Activated T-helper 2 cell treated with anti-CD3 and anti-CD28 coated beads, Interferon-gamma antibody, Interleukin-2, Interleukin-4, amounts not matched to agents 10 μg/mL and 5 μg/mL and 100 μg/mL, durations not matched to agents 14 hours and 24 hours and 36 hours (primary cell): Measurements from ENCODE around the gene VWF. TPM values are rescaled to one million over a fixed set of nuclear protein-coding genes. Genes with fewer than 3 reads are reported as not detected.

Source experiments
- DNase-seq: peaks from one replicate; pipeline ENCODE4 v3.0.0; 2021; ENCODE audit warnings: low spot score
- H3K27ac Mint-ChIP-seq: one replicate; pipeline ENCODE4 v1.8.0; 2021; ENCODE audit warnings: mixed read lengths
- H3K27me3 Mint-ChIP-seq: one replicate; pipeline ENCODE4 v1.8.0; 2021; ENCODE audit warnings: low read depth, mixed read lengths
- H3K36me3 Mint-ChIP-seq: one replicate; pipeline ENCODE4 v1.8.0; 2021; ENCODE audit warnings: low read depth, mixed read lengths
- H3K4me1 Mint-ChIP-seq: one replicate; pipeline ENCODE4 v1.8.0; 2021; ENCODE audit warnings: low read depth, mixed read lengths
- H3K4me3 Mint-ChIP-seq: one replicate; pipeline ENCODE4 v1.8.0; 2021; ENCODE audit warnings: low read depth, mild to moderate bottlenecking, moderate library complexity, mixed read lengths
- H3K9me3 Mint-ChIP-seq: one replicate; pipeline ENCODE4 v1.8.0; 2021; ENCODE audit warnings: mixed read lengths
- intact Hi-C: fragments of 100-400 bp; cut with micrococcal nuclease; formaldehyde crosslinking; loops from one replicate; pipeline ENCODE4 v1.15.1; 2023
- total RNA-seq: library from RNA; stranded (reverse); gene quantifications from 2 replicates; pipeline ENCODE4 v1.2.3, GENCODE V29; 2022

The VWF gene
- total RNA-seq, 1 donor from 2014 or later, result not detected

DNA sequence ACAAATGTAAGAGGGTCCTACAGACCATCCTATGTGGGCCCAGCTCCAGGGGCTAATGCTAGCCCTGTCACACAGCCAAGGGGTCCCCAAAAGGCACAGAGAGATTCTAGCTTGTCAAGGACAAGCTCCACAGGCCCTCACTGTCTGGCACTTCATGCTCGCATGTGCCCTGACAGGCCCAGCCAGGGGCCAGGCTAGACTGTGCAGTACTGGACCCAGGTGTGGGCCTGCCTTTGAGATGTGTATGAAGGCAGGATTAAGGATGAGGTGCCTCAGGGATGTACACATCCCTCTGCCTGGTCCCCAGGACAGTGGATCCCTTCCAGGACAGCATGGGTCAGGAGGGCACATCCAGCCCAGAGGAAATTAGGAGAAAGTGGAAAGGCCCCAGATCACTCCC is 57.8 kb downstream of the VWF start:
- intact Hi-C loops, result no loop called here
- DNase-seq, result no peak
- Mint-ChIP-seq H3K9me3 (no peaks in the 10 kb centered on the region), H3K27me3 (peaks cover 32% of the 10 kb centered on the region), H3K4me3 (no peak overlapping the region), H3K4me1 (peaks cover 19% of the 10 kb centered on the region), H3K27ac (no peak overlapping the region), H3K36me3 (no peaks in the 10 kb centered on the region)

DNA sequence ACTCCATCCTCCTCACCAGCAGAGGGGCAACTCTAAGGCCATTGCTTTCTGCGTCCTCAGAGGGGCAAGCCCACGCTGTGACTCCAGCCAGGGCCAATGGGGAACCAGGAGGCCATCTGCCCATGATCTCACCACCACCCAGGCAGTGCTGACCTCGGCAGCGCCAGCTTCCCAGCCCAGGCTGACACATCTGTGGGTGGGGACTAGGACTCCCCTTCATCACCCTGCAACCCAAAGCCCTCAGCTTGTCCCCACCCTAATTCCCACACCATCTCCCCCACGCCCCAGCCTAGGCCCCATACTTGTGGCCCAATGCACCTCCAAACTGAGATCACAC is 58.6 kb downstream of the VWF start:
- no peaks in the 10 kb centered on the region for H3K9me3 Mint-ChIP-seq
- no peaks in the 10 kb centered on the region for H3K36me3 Mint-ChIP-seq
- no peak overlapping the region for H3K27ac Mint-ChIP-seq
- H3K4me3 Mint-ChIP-seq, result no peak overlapping the region
- intact Hi-C loops, result no loop called here
- H3K4me1 Mint-ChIP-seq, result peaks cover 19% of the 10 kb centered on the region
- peaks cover 24% of the 10 kb centered on the region for H3K27me3 Mint-ChIP-seq
- DNase-seq, result no peak

DNA sequence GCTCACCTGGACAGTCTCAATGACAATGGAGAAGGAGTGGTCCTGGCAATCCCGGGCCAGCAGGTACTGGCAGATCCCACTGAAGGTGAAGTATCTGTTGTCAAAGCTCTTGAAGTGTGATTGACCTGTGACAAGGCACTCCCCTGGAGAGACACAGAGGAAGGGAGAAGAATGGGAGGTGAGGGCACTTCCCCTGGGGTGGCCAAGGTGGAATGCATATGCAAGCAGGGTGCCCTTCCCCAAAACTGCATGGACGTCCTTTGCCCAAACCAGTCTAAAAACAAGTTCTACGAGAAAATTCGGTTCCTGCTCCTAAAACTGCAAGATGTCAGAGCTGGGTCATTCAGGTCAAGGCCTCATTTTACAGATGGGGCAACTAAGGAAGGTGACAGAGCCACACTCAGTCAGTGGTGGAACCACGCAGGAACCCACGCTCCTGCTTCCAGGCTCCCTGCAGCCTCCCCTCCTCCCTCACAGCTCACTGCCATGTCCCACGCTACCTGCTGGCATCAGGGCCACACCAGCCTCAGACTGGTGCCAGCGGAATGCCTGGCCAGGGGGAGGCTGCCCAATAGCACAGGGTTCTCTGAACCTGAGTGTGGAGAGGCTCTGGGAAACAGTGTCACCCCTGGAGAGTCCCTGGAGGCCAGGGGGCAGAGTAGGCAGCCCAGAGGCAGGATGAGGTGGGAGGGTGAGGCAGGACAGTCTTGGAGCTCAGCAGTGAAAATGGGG is 59.2 kb downstream of the VWF start:
- no peaks in the 10 kb centered on the region for H3K9me3 Mint-ChIP-seq
- H3K27me3 Mint-ChIP-seq, result peaks cover 20% of the 10 kb centered on the region
- no peak overlapping the region for H3K27ac Mint-ChIP-seq
- no peak for DNase-seq
- peaks cover 17% of the 10 kb centered on the region for H3K4me1 Mint-ChIP-seq
- intact Hi-C loops, result no loop called here
- no peaks in the 10 kb centered on the region for H3K36me3 Mint-ChIP-seq
- no peak overlapping the region for H3K4me3 Mint-ChIP-seq

DNA sequence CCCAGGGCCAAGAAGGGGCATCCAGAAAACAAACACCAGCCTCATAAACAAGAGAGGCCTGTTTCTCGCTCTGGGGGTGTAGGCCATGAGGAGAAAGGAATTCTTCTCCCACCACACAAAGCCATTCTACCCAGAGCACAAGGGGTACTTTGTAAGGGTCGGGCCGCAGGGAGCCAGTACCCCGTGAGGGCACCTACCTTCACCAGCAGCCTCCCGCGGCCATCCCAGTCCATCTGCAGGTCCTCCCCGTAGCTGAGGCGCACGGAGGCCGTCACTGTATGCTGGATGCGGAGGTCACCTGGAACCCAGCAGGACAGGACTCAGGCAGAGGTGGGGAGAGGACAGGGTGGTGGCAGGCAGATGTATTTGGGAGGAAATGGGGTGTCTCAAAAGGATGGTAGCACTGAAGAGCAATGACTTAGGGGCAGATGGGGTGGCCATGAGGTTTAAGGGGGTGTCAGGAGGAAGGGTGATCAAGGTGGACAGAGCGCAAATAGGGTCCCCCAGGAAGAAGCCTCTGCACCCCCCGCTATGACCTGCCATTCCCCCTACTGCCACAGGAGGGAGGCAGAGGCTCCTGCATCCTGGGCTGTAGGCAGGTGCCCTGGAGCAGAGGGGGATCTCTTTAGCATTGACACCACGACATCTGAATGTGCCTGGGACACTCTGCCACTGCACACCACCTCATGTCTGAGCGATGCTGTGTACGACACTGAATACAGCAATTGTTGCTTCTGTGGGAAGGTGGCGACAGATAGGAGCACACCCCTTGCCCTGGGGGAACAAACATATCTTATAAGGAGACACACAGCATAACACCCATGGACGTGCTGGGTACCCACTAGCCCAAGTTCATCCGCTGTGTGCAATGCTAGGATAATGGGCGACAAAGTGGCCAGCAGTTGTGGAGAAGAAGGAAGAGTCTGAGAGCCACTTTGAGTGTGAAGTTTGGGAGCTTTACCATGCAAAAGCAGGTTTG is 61.4 kb downstream of the VWF start:
- H3K27me3 Mint-ChIP-seq, result peaks cover 20% of the 10 kb centered on the region
- DNase-seq, result peak; percentile 30
- H3K27ac Mint-ChIP-seq, result no peak overlapping the region
- H3K4me3 Mint-ChIP-seq, result no peak overlapping the region
- no peaks in the 10 kb centered on the region for H3K9me3 Mint-ChIP-seq
- intact Hi-C loops, result loop anchor here (1.0 to 2.0 kb wide), 2 partner anchors 132 to 222 kb away; no protein-coding TSS in a partner anchor
- no peaks in the 10 kb centered on the region for H3K36me3 Mint-ChIP-seq
- H3K4me1 Mint-ChIP-seq, result peaks cover 4% of the 10 kb centered on the region

DNA sequence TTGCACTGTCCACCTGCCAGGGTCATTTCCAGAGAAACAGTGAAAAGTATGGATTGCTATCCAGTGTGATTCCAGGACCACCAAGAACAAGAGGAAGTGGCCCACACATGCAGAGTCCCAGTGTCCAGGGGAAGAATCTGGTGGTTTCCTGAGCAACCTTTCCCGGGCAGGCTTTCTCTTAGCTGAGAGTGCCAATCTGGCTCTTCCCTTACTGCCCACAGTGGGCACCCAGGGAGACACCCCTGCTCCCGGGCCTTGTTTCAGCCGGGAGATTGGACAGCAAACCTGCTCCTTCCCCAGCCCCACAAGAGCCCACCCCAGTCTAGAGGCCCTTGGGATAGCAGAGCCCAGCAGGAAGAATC is 62.1 kb downstream of the VWF start:
- intact Hi-C loops, result loop anchor here (2.0 kb wide), 1 partner anchor 132 kb away; no protein-coding TSS in a partner anchor
- H3K36me3 Mint-ChIP-seq, result no peaks in the 10 kb centered on the region

DNA sequence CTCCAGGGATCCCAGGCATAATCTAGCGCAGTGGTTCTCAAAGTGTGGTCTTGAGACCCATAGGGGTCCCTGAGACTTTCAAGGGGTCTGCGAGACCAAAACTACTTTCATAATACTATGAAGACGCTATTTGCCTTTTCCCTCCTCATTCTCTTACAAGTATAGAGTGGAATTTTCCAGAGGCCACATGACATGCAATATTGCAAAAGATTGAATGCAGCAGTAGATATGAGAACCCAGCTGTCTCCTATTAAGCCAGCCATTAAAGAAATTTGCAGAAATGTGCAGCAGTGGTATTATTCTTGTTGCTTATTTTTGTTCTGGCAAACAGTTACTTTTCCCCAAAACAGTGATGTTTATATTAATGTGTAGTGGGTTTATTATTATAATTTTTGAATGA is 62.8 kb downstream of the VWF start:
- no peak overlapping the region for H3K27ac Mint-ChIP-seq
- peaks cover 14% of the 10 kb centered on the region for H3K27me3 Mint-ChIP-seq
- no peak overlapping the region for H3K4me3 Mint-ChIP-seq
- intact Hi-C loops, result loop anchor here (2.0 kb wide), 1 partner anchor 133 kb away; no protein-coding TSS in a partner anchor
- H3K4me1 Mint-ChIP-seq, result peaks cover 4% of the 10 kb centered on the region
- H3K36me3 Mint-ChIP-seq, result no peaks in the 10 kb centered on the region
- no peak for DNase-seq
- H3K9me3 Mint-ChIP-seq, result no peaks in the 10 kb centered on the region

More for the DNA sequence above, 62.1 kb downstream of the VWF start:
- Mint-ChIP-seq H3K27me3 (peaks cover 17% of the 10 kb centered on the region), H3K27ac (no peak overlapping the region), H3K9me3 (no peaks in the 10 kb centered on the region), H3K4me1 (peaks cover 4% of the 10 kb centered on the region), H3K4me3 (no peak overlapping the region)
- DNase-seq, result no peak

DNA sequence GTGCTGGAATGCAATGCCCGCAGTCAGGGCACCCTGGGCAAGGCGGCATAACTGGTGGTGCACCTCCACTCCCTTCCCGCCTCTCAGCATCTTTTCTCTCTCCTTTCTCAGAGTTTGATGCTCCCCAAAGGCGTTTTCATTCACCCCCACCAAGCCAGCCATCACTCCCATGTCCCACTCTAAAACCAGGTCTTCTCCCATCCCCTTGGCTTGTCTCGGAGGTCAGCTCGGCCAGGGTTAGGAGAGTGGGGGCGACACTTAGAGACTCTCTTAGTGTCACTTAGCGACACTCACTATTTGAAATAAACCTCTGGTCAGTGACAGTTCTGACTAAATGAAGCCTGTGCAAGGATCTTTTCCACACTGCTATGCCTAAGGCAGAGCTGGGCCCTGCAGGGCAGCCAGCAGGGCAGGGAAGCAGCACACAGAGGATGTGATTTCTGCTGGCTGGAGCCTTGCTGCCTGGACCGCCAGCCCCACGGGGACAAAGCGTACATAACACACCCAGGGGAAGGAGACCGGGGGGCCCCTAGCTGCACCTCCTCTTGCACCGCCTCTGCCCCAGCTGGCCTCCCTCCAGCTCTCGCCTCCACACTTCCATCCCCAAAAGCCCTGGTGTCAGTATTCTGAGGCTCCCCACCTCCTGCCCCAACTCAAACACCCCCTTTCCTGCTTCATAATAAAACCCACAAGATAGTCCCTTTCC is 64.5 kb downstream of the VWF start:
- Mint-ChIP-seq H3K4me3 (no peak overlapping the region), H3K27me3 (peaks cover 16% of the 10 kb centered on the region), H3K4me1 (no peaks in the 10 kb centered on the region), H3K27ac (no peak overlapping the region), H3K9me3 (no peaks in the 10 kb centered on the region), H3K36me3 (no peaks in the 10 kb centered on the region)
- no peak for DNase-seq
- intact Hi-C loops, result no loop called here

DNA sequence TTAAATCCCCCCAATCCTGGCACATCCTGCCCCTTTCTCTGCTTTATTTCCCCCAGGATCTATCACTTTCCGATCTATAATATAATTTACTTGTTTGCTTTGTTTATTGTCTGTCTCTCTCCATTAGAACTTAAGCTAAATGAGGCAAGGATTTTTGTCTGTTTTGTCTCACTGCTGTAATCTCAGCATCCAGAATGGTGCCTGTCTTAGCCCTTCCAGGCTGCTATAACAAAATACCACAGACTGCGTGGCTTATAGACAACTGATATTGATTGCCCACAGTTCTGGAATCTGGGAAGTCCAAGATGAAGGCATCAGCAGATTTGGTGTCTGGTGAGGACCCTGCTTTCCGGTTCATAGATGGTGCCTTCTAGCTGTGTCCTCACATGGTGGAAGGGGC is 65.2 kb downstream of the VWF start:
- Mint-ChIP-seq H3K27me3 (peaks cover 16% of the 10 kb centered on the region), H3K27ac (no peak overlapping the region), H3K4me1 (no peaks in the 10 kb centered on the region), H3K9me3 (no peaks in the 10 kb centered on the region), H3K4me3 (no peak overlapping the region), H3K36me3 (no peaks in the 10 kb centered on the region)
- DNase-seq, result no peak
- intact Hi-C loops, result no loop called here

DNA sequence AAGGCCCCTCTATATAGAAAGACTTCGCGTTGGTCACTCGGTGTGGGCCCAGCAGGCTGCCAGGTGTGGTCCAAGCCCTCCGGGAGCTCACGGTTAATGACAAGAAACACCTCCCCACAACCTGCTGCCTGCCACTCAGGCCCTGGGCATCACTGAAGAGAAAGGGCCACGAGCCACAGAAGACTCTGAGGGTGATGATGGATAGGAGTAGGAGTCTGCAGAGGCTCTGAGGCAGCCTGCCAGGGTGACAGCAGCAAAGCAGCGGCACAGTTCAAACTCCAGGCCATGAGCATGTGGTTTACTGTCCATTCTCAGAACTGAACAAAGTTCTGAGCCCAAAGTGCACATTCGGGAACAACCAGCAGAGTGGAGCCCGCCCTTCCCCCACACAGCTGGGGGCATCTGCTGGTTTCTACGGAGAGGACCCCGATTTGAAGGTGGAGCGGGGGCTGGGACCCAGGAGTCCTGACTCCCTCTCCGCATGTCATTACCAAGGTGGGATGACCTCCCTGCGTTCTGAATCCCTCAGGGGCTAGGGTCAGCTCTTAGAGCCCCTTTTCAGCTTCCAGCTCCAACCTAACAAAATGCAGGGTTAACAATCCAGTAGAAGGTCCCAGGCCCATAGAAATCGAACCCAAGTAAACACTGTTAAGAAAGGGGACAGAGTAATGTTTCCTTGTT is 65.8 kb downstream of the VWF start:
- Mint-ChIP-seq H3K4me1 (no peaks in the 10 kb centered on the region), H3K27me3 (peaks cover 11% of the 10 kb centered on the region), H3K4me3 (no peak overlapping the region)

DNA sequence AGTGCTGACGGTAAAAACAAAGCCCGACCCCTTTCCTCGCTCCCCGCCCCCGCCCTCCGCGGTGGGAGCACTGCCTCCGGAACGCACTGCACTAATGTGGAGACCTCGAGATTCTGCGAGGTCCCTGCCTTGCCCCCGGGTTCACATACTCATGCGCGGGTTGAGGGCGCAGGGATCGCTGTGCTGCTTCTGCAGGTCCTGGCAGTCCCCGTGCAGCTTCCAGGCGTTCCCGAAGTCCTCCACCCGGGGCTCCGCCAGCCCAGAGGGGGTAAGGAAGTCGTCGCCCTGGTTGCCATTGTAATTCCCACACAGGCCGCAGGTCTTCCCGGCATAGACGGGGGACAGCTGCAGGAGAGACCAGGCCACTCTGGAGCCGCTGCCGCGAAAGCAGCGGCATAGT is 66.8 kb downstream of the VWF start:
- Mint-ChIP-seq H3K27ac (no peak overlapping the region), H3K9me3 (no peaks in the 10 kb centered on the region), H3K27me3 (peaks cover 11% of the 10 kb centered on the region), H3K4me1 (no peaks in the 10 kb centered on the region), H3K4me3 (no peak overlapping the region), H3K36me3 (no peaks in the 10 kb centered on the region)
- DNase-seq, result no peak
- intact Hi-C loops, result no loop called here

More for the DNA sequence above, 65.8 kb downstream of the VWF start:
- Mint-ChIP-seq H3K36me3 (no peaks in the 10 kb centered on the region), H3K9me3 (no peaks in the 10 kb centered on the region), H3K27ac (no peak overlapping the region)
- no peak for DNase-seq
- intact Hi-C loops, result no loop called here

DNA sequence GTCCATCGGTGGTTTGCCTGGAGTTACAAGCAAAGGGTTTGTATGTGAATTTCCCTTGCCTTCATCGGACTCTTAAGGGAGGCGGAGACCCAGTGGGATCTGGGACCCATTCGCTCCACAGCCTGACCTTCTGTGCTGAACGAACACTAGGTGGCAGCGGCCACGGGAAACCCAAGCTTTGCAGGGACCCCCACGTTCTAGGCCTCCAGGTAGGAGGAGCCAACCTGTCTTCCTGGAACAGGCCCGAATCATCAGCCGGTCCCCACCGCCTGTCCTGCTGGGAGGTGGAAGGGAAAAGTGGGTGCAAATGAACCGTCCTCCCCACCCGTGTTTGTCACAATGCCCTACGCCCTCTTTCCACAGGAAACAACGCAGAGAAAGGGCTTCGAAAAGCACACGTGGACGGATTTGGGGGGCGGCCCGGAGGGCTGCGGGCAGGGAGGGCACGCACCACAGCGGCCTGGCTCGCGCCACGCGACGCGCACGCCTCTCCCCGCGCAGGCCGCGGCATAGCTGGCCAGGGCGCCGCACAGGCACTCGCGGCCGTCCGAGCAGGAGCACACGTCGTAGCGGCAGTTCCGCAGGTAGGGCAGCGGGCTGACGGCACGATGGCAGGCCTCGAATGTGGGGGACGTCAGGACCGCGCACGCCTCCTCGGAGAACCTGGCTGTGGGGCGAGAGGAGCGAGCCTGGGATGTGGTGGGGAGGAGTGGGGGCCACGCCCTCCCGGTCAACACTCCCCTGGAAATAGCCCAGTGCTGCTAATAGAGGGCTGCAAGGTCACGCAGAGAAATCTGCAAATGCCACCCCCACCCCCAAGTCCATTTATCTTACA is 67.8 kb downstream of the VWF start:
- no peak overlapping the region for H3K4me3 Mint-ChIP-seq
- no peaks in the 10 kb centered on the region for H3K36me3 Mint-ChIP-seq
- H3K4me1 Mint-ChIP-seq, result no peaks in the 10 kb centered on the region
- DNase-seq, result no peak
- H3K27me3 Mint-ChIP-seq, result peaks cover 11% of the 10 kb centered on the region
- intact Hi-C loops, result no loop called here
- H3K27ac Mint-ChIP-seq, result no peak overlapping the region
- H3K9me3 Mint-ChIP-seq, result no peaks in the 10 kb centered on the region

DNA sequence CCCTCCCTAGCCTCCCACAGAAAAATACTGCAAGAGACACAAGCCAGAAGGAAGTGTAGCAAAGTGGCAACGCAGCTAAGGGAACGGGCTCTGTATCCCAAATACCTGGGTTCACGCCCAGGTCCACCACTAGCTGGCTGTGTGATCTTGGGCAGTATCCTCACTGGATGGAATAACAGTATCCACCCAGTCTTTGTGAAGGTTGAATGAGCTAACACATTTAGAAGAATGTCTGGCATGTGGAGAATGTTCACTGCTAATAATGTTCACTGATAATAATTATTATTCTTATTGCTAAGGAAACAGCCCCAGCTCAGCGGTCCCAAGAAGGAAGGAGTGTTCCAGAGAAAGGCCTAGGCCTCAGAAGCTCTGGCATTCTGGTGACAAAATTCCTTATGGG is 70.9 kb downstream of the VWF start:
- Mint-ChIP-seq H3K9me3 (no peaks in the 10 kb centered on the region), H3K36me3 (no peaks in the 10 kb centered on the region), H3K27ac (no peak overlapping the region), H3K4me3 (no peak overlapping the region), H3K4me1 (no peaks in the 10 kb centered on the region), H3K27me3 (peaks cover 6% of the 10 kb centered on the region)
- intact Hi-C loops, result no loop called here
- no peak for DNase-seq
